HG03196 (cell line): ENCODE results near the gene MT2A.
"Not testable (repeated sequence)": the region's sequence is repeated elsewhere in the genome, so short reads cannot be mapped to it uniquely, and the experiment has no call there.

Experiments
- ATAC-seq: cut with Tn5 transposase; IDR thresholded peaks from one replicate; pipeline ENCODE4 v1.9.1; 2021; ENCODE audit not compliant: unreplicated experiment

The MT2A gene

GRCh38 chr16:56608043-56608875 is at the start of gene MT2A:
MT2A (plus strand) TSS chr16:56608584; CDS start chr16:56608656, 72 bp downstream.
- ATAC-seq = peak; percentile 87

- no peak for ATAC-seq
Measured at GRCh38 chr16:56559109-56559508, 49.3 kb upstream of the MT2A start.

- ATAC-seq = no peak
Measured at GRCh38 chr16:56560447-56560846, 47.9 kb upstream of the MT2A start.

GRCh38 chr16:56561126-56561525 is 47.3 kb upstream of the MT2A start:
- no peak for ATAC-seq

- no peak for ATAC-seq
Measured at GRCh38 chr16:56564793-56565477, 43.4 kb upstream of the MT2A start, which contains the start of gene MT4. MT4 (plus strand) TSS chr16:56565073; CDS start chr16:56565129, 56 bp downstream.

- ATAC-seq = no peak
Measured at GRCh38 chr16:56569971-56570370, 38.4 kb upstream of the MT2A start.

- ATAC-seq = no peak
Measured at GRCh38 chr16:56571525-56571924, 36.9 kb upstream of the MT2A start.

GRCh38 chr16:56574625-56575024 is 33.8 kb upstream of the MT2A start:
- no peak for ATAC-seq

GRCh38 chr16:56576585-56577299 is 31.6 kb upstream of the MT2A start:
- ATAC-seq = no peak

- ATAC-seq = no peak
Measured at GRCh38 chr16:56577300-56577625, 31.1 kb upstream of the MT2A start.

GRCh38 chr16:56580391-56581048 is 27.9 kb upstream of the MT2A start:
- no peak for ATAC-seq

- not testable (repeated sequence) for ATAC-seq
Measured at GRCh38 chr16:56582911-56583310, 25.5 kb upstream of the MT2A start.

GRCh38 chr16:56583351-56584168 is 24.8 kb upstream of the MT2A start:
- ATAC-seq = no peak

GRCh38 chr16:56584276-56584675 is 24.1 kb upstream of the MT2A start:
- no peak for ATAC-seq

GRCh38 chr16:56588781-56589140 is 19.6 kb upstream of the MT2A start:
- ATAC-seq = no peak

GRCh38 chr16:56589141-56590039 is 19.0 kb upstream of the MT2A start, which contains the start of gene MT3:
MT3 (plus strand) TSS chr16:56589528; CDS start chr16:56589591, 63 bp downstream.
- no peak for ATAC-seq

GRCh38 chr16:56591377-56592060 is 16.9 kb upstream of the MT2A start:
- ATAC-seq = no peak

GRCh38 chr16:56593573-56594291 is 14.7 kb upstream of the MT2A start:
- ATAC-seq = no peak
